Ovary (tissue), 3 donors: ENCODE results near the gene ADGRL1.
"Not testable (repeated sequence)": the region's sequence is repeated elsewhere in the genome, so short reads cannot be mapped to it uniquely, and the experiment has no call there.

Experiments used
- CTCF ChIP-seq, 3 donors: fragments of 450-650 bp in 2 of 3; fragments of 200-600 bp in 1 of 3; IDR thresholded peaks; one replicate each; pipeline versions ENCODE4 v1.5.1 to v1.8.0; 2016 to 2022; ENCODE audit warnings: antibody characterized with exemption in 3 of 3, mild to moderate bottlenecking in 1 of 3
- EP300 ChIP-seq: sonication (generic); formaldehyde crosslinking; IDR thresholded peaks from one replicate; pipeline ENCODE4 v1.6.1; 2017; ENCODE audit warnings: antibody characterized with exemption
- donor health status: DM: no; HTN: no; CAD: no.

- not testable (repeated sequence) for TF ChIP-seq EP300; CTCF (IDR thresholded peaks at IDR 0.05)
Measured at GRCh38 chr19:14188086-14188485, 17.9 kb downstream of the ADGRL1 start.
